Subcutaneous adipose tissue (tissue), 4 donors: ENCODE data around the gene NLRP4. TPM values are rescaled to one million over a fixed set of nuclear protein-coding genes. Genes with fewer than 3 reads are reported as not detected.

Experiments
- CTCF ChIP-seq: fragments of 450-650 bp; IDR thresholded peaks from one replicate; pipeline ENCODE4 v1.5.1; 2016; ENCODE audit warnings: low read depth, mild to moderate bottlenecking, control low read depth, antibody characterized with exemption, moderate library complexity
- total RNA-seq, 4 donors: library from RNA; depleted of rRNA; stranded (reverse); fragments of >200 nt; gene quantifications; one replicate each; pipeline ENCODE4 v1.1.0, GENCODE V29; 2016

The NLRP4 gene
- total RNA-seq, 4 donors from 2014 or later, result not detected

GRCh38 chr19:55870736-55871135 lies 34.4 kb downstream of the NLRP4 start:
- no peak for TF ChIP-seq CTCF

GRCh38 chr19:55877211-55877610 lies 40.9 kb downstream of the NLRP4 start:
- no peak for TF ChIP-seq CTCF

- TF ChIP-seq CTCF, result no peak
These were observed 46.3 kb downstream of the NLRP4 start for GRCh38 chr19:55882626-55883025.

GRCh38 chr19:55898911-55899310 lies 62.6 kb downstream of the NLRP4 start:
- no peak for TF ChIP-seq CTCF

- TF ChIP-seq CTCF, result no peak
These were observed 65.2 kb downstream of the NLRP4 start for GRCh38 chr19:55901369-55902079.

GRCh38 chr19:55902080-55902751 lies 65.9 kb downstream of the NLRP4 start:
- no peak for TF ChIP-seq CTCF

GRCh38 chr19:55907286-55907685 lies 70.9 kb downstream of the NLRP4 start:
- TF ChIP-seq CTCF, result no peak
